NCI-H748 treated with DMSO at 0.1 percent for 48 hours (cell line): ENCODE results near the gene MNT.
"Not testable (repeated sequence)": the region's sequence is repeated elsewhere in the genome, so short reads cannot be mapped to it uniquely, and the experiment has no call there.

Source experiments
- DNase-seq: peaks from one replicate; lab custom pipeline; 2025; lab: John Stamatoyannopoulos, UW

The MNT gene

GRCh38 chr17:2400877-2401425 lies at the start of gene MNT:
Gene MNT (minus strand): TSS chr17:2401060. CDS start chr17:2400712, 348 bp downstream.
- peak; percentile 59 for DNase-seq

DNA sequence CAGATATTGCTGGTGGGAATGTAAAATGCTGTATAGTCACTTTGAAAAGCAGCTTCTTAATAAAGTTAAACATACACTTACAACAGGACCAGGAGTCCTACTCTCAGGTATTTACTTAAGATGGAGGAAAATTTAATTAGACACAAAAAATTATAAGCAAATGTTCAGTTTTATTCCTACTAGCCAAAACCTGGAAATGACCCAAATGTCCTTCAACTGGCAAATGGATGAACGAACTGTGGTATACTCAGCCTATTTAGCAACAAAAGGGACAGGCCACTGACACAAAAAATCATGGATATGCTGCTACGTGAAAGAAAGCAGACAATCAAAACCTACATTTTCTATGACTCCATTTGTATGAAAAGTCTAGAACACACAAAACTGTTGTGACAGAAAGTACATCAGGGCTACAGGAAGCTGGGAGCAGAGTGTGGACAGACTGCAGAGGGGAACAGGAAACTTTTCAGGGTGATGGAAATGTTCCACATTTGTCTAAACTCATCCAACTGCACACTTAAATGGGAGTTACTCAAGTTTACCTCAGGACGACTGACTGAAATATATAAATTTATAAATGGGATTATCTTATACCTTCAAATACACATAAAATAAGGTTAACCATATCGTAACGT lies 49.3 kb upstream of the MNT start:
- no peak for DNase-seq

- DNase-seq, result no peak
These were observed 48.6 kb upstream of the MNT start for GRCh38 chr17:2449486-2449885.

DNA sequence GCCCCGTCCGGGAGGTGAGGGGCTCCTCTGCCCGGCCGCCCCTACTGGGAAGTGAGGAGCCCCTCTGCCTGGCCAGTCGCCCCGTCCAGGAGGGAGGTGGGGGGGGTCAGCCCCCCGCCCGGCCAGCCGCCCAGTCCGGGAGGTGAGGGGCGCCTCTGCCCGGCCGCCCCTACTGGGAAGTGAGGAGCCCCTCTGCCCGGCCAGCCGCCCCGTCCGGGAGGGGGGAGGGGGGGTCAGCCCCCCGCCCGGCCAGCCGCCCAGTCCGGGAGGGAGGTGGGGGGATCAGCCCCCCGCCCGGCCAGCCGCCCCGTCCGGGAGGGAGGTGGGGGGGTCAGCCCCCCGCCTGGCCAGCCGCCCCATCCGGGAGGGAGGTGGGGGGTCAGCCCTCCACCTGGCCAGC lies 46.6 kb upstream of the MNT start:
- not testable (repeated sequence) for DNase-seq

DNA sequence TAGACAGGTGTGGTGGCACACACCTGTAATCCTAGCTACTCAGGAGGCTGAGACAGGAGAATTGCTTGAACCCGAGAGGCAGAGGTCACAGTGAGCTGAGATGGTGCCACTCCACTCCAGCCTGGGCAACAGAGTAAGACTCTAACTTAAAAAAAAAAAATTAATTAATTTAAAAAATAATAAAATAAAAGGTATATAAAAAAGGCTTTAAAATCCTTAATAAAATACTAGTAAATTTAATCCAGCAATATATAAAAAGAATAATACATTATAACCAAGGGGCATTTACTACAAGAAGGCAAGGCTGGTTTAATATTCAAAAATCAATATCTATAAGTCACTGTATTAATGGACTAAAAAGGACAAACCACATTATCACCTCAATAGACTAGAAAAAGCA lies 44.8 kb upstream of the MNT start:
- no peak for DNase-seq

- no peak for DNase-seq
These were observed 43.5 kb upstream of the MNT start for GRCh38 chr17:2444382-2444781.

GRCh38 chr17:2442166-2442565 lies 41.3 kb upstream of the MNT start:
- no peak for DNase-seq

GRCh38 chr17:2440930-2441329 lies 40.1 kb upstream of the MNT start:
- DNase-seq, result no peak

- DNase-seq, result not testable (repeated sequence)
These were observed 39.1 kb upstream of the MNT start for GRCh38 chr17:2439997-2440396.

DNA sequence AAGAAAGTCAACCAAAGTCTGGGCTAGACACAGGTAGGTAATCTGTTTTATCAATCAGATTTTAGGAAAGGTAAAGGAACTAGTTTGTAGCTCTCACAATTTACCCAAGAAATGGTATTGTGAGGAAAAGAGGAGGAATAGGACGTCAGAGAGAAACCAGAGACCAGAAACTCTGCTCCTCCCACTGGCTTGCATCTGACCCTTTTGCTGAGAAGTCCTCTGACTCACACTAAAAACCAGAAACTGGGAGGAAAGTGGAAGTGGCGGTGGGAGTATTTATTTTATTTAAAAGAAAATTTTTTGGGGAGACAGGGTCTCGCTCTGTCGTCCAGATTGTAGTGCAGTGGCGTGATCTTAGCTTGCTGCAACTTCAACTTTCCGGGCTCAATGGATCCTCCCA lies 38.0 kb upstream of the MNT start:
- no peak for DNase-seq

DNA sequence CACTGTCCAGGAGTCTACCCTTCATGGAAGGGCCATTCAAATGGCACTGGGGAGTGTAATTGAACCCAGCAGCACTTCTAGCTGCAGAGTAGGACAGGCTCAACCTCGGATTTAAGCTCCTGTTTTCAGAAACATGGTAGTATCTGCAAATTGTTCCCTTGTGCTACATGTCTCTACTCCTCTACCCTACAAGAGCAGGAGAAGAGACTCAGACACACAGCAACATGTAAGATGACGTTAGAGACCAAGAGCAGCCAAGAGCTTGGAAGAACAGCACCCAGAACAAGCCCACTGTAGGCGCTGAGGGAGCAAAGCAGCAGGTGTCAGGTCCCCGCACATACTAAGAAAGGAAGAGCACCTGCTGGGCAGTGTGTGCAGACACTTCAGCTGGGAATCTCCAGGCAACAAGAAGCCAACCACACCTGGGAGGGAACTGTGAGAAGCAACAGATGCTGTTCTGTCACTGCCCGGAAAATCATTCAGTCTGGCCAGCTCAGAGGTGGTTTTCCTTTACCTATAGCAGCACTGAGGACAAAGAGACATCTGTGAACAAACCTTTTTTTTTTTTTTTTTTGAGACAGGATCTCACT lies 35.6 kb upstream of the MNT start:
- peak; percentile 68 for DNase-seq

DNA sequence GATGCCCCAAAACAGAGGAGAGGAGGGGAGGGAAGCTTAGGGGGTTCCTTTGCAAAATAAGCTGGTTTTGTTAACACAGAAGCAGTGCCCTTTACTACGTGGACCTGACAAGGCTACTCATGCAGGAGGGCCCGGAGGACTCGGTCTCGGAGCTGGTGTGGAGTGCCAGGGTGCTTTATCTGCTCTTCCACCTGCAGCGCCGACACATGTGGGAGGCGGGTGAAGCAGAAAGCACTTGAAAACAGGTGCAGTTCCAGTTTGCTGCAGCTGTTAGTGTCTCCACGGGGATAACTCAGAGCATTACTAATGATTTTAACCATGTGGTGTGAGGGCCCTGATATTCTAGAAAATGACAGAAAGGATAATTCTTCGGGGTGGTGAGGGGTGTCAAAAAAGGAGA lies 35.0 kb upstream of the MNT start:
- peak; percentile 49 for DNase-seq

DNA sequence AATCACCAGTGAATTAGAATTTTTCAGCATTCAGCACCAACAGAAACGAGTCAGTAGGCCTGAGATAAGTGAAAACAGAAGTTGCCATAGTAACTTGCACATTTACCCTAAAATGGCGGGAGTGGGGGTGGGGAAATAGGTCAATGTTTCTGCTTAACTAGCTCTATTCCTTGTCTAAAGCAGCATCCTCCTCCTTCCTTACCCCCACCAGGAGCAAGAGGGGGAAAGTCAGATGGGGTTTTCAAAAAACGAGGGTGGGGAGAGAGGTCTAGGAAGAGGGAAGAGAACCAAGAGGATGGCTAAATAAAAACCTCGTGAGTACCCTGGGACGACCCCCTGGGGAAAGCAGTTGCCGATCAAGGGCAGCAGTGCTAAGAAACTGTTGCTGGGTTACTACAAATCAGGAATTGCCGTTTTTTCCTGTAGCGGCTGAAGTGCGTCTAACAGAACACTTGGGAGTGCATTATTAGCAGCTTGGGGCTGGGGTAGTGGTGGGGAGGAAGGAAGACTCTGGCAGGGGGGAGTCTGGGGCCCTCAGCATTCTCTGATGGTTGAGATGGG lies 34.4 kb upstream of the MNT start:
- peak; percentile 58 for DNase-seq

GRCh38 chr17:2433696-2434095 lies 32.8 kb upstream of the MNT start:
- DNase-seq, result no peak

DNA sequence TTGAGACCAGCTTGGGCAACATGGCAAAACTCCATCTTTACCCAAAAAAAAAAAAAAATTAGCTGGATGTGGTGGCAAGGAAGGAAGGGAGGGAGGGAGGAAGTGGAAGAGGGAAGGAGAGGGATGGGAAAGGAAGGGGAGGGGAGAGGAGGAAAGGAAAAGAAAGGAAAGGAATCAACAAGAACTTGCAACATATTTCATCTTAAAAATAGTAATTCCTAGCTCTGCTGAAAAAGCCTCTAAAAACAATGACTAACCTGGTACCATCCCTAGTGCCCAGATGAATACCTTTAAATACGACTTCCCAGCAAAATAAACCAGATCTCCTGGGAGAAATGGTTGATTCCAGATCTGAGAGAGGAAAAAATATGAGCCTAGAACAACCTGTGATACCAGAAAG lies 27.1 kb upstream of the MNT start:
- DNase-seq, result no peak

DNA sequence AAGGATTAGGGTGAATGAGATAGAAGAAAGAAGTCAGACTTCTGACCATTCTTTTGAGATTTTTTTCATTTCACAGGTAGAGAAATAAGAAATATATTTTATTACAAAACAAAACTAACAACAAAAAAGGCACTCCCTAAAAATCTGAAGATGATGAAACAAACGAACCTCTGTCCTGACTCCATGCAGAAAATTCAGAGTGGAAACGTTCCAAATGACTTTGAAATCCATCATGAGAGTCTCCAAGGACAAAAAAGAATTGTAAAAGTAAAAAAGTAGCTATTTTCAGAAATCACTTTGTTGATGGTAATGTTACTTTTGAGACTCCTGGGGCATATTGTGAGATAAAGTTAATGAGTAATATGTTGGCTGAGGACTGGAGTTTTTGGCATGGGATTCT lies 26.4 kb upstream of the MNT start:
- DNase-seq, result no peak

DNA sequence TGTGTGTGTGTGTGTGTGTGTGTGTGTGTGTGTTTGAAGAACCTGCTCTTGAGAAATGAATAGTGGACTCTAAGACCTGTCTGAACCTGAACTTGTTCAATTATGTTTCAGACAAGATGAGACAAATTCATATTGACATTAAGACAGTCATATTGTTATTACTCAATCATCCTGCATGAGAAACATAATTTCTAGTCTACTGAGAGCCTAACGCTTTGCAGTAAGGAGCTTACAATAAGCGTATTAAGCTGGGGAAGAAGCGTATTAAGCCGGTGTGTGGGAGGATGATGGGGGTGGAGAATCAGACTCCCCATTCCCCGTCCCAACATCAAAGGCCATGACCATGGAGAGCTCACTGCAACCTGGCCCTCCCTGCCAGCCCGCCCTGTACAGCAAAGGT lies 22.4 kb upstream of the MNT start:
- DNase-seq, result no peak

DNA sequence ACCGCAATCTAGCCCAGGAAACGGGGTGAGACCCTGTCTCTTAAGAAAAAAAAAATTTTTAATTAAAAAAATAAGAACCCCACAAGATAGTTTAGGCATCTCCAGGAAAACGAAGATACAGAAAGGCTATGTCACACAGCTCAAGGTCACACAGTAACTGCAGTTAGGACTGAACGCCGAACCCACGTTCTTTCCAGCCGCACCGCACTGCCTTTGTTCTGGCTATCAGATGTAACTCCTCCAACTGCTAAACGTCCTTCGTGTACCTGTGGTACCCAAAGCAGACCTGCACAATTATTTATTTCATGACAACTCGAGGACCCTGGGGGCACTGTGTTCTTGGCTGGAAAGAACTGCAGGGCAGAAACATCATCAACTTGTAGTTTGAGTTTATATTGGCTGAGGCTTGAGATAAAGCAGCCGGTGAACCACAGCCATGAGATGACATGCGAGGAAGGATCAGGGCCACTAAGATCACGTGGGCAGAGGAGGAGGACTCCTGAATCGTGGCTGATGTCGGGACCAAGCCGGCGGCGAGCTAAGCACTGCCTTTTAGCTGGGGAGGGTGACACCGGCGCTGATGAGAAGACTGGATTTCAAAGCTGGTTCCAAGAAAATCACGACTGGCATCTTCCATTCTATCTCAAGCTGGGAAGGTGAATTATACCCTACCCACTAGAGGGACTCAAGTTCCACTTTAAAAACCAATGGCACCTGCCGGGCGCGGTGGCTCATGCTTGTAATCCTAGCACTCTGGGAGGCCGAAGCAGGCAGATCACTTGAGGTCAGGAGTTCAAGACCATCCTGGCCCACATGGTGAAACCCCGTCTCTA lies 20.7 kb upstream of the MNT start:
- DNase-seq, result peak; percentile 12

DNA sequence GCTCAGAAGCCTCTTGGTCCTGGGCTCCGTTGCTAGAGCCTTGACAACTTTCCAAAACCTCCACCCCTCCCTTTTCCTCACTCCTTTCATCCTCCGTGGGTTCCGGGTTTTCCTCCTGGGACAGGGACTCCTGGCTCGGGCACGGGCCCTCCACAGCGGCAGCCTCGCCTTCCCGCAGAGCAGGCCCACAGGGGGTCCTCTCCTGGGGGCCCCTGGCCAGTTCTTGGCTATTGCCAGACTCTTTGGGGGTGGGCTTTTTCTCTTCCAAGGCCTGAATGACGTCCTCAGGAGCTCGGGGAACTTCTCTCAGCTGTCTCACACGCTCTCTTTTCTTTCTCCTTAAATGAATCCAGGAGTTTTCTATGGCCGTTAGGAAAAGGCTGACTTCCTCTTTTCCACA lies 19.3 kb upstream of the MNT start:
- no peak for DNase-seq

DNA sequence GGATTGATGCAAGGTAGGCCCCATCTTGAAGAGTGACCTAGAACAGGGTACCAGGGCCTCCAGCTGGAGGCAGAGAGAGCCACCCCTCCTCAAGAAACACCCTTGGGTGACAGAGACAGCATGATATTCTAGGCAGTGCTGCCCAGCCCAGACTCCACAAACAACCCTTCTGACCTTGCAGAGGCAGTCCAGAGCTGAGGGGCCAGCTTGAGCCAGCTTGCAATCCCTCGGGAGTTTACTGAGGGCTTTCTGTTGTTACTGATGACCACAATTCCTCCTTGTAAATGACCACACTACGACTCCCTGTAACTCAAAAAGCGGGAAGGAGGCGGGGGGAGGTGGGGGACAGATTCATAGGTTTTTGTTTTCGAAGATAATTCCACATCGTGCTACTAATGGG lies 18.6 kb upstream of the MNT start:
- DNase-seq, result no peak

- no peak for DNase-seq
These were observed 17.7 kb upstream of the MNT start for GRCh38 chr17:2418572-2418971.

- DNase-seq, result peak; percentile 76
These were observed 15.3 kb upstream of the MNT start for GRCh38 chr17:2416010-2416734.
